Calu3 (cell line): ENCODE measurements around the gene WIPI1. TPM values are rescaled to one million over a fixed set of nuclear protein-coding genes. Genes with fewer than 3 reads are reported as not detected.

Experiments
- BruUV-seq: library from RNA; stranded (reverse); fragments of 400-500 nt; replicated peaks from 2 replicates; lab custom pipeline; 2021; lab: Mats Ljungman, UMichigan
- CTCF ChIA-PET: fragments of 300-600 bp; sonication (Branson Sonifier 250); formaldehyde crosslinking; loops from one replicate; lab custom pipeline; 2022; ENCODE audit warnings: antibody characterized with exemption; lab: Charles Lee
- DNase-seq: peaks from one replicate; pipeline ENCODE4 v3.0.0; 2022
- H3K27ac Mint-ChIP-seq: one replicate; pipeline ENCODE4 v1.8.0; 2022; ENCODE audit warnings: mixed read lengths; ENCODE audit not compliant: unreplicated experiment
- H3K27me3 Mint-ChIP-seq: one replicate; pipeline ENCODE4 v1.8.0; 2022; ENCODE audit warnings: mixed read lengths; ENCODE audit not compliant: unreplicated experiment
- H3K36me3 Mint-ChIP-seq: one replicate; pipeline ENCODE4 v1.8.0; 2022; ENCODE audit warnings: mild to moderate bottlenecking, moderate library complexity, mixed read lengths; ENCODE audit not compliant: insufficient read depth, unreplicated experiment
- H3K4me1 Mint-ChIP-seq: one replicate; pipeline ENCODE4 v1.8.0; 2022; ENCODE audit warnings: mild to moderate bottlenecking, low read depth, mixed read lengths; ENCODE audit not compliant: unreplicated experiment
- H3K4me3 Mint-ChIP-seq: one replicate; pipeline ENCODE4 v1.8.0; 2022; ENCODE audit warnings: mild to moderate bottlenecking, low read depth, moderate library complexity, mixed read lengths; ENCODE audit not compliant: unreplicated experiment
- H3K9me3 Mint-ChIP-seq: one replicate; pipeline ENCODE4 v1.8.0; 2022; ENCODE audit warnings: low read depth, mixed read lengths; ENCODE audit not compliant: unreplicated experiment
- intact Hi-C: fragments of 100-400 bp; cut with micrococcal nuclease; formaldehyde crosslinking; loops from one replicate; pipeline ENCODE4 v1.10.0; 2022; ENCODE audit not compliant: unreplicated experiment
- total RNA-seq: library from RNA; stranded (reverse); gene quantifications from 2 replicates; pipeline ENCODE4 v1.2.3, GENCODE V29; 2022
- TF ChIP-seq, protein P1 (sequence below): fragments of 200-600 bp; IDR thresholded peaks from one replicate; pipeline ENCODE4 v1.8.0; 2022; ENCODE audit warnings: antibody characterized with exemption; ENCODE audit not compliant: unreplicated experiment

Gene WIPI1
- total RNA-seq, 1 experiment from 2014 or later, result 43.4 TPM

DNA sequence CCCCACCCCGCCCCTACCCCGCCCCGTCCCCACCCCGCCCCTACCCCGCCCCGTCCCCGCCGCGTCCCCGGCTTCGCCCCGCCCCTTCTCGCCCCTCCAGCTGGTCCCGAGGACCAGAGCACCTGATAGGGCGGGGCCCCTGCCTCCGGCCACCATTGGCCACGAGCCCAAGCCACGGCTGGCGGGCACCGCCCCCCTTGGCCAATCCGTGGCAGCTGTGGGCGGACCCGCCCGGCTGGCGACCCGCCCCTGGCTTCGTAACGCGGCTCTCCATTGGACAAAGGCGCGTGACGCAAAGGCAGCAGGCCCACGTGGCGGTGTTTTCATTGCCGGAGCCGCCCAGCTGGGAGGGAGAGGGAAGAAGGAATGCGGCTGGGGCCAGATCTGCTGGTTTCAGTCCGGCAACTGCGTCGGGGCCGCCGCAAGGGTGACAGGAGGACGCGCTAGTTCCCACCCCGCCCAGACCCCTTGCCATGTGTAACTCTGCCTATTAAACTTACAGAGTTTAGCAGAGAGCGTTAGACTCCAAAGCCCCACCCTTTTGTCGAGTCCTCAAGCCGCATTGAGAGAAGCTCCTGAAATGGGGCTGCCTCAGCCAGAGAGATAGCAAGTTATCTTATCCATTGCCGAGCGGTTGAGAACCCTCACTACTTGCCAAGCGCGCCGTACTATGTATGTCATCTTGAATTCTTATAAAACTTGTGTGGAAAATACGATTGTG, 403 bp upstream of the WIPI1 start:
- Mint-ChIP-seq H3K4me1 (peaks cover 12% of the 10 kb centered on the region), H3K27ac (peak overlapping the region; percentile 78), H3K36me3 (peaks cover 23% of the 10 kb centered on the region), H3K9me3 (no peaks in the 10 kb centered on the region), H3K27me3 (no peaks in the 10 kb centered on the region), H3K4me3 (peak overlapping the region; percentile 88)
- CTCF ChIA-PET, result interaction anchor here (0.5 to 1.0 kb wide), 5 partner anchors 192 to 692 kb away, joined by 3 to 6 read pairs (median 4); no protein-coding TSS in a partner anchor
- no TSS peak for BruUV-seq
- intact Hi-C loops, result loop anchor here (2.0 kb wide), 1 partner anchor 21 kb away; no protein-coding TSS in a partner anchor
- TF ChIP-seq, protein P1, sequence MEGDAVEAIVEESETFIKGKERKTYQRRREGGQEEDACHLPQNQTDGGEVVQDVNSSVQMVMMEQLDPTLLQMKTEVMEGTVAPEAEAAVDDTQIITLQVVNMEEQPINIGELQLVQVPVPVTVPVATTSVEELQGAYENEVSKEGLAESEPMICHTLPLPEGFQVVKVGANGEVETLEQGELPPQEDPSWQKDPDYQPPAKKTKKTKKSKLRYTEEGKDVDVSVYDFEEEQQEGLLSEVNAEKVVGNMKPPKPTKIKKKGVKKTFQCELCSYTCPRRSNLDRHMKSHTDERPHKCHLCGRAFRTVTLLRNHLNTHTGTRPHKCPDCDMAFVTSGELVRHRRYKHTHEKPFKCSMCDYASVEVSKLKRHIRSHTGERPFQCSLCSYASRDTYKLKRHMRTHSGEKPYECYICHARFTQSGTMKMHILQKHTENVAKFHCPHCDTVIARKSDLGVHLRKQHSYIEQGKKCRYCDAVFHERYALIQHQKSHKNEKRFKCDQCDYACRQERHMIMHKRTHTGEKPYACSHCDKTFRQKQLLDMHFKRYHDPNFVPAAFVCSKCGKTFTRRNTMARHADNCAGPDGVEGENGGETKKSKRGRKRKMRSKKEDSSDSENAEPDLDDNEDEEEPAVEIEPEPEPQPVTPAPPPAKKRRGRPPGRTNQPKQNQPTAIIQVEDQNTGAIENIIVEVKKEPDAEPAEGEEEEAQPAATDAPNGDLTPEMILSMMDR, result no peak
- peak; percentile 99 for DNase-seq

DNA sequence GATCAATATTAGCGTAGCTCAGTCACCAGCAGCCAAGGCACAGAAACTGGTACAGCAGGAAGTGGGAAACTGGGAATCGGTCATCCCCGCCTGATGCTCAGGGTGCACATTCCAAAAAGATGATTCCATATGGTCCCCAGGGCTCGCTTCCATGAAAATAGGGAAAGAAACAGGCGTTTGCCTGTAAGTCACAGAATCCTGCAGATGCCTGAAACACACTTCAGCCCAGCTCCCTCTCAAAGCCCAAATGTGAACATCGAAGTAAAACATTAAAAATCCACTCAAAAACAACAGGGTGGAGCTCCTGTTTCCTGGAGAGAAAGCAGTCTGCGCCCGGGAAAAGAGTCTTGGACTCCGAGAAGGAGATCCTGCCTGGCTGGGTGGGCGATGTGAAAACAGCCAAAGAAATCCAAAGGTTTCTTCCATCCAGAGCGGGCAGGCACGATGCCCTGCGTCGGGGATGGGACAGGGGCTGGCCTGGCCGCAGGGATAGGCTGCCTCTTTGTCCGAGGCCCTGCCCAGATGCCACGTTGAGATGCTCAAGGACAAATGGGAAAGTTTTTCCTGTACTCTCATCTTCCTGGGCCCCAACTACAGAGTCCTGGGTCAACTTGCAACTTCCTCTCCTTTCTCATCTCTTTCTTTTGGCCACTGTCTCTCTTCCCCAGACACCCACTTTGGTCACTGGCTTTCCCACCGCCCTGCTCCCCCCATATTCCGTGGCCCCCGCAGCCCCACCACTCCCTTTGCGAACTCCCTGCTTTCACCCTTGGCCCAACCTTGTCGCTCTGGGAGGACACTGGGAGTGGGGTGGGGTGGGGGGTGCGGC, 743 bp downstream of the WIPI1 start:
- Mint-ChIP-seq H3K4me1 (peaks cover 12% of the 10 kb centered on the region), H3K27me3 (no peaks in the 10 kb centered on the region), H3K9me3 (no peaks in the 10 kb centered on the region), H3K4me3 (peak overlapping the region; percentile 88), H3K27ac (peak overlapping the region; percentile 78), H3K36me3 (peaks cover 23% of the 10 kb centered on the region)
- intact Hi-C loops, result loop anchor here (2.0 kb wide), 1 partner anchor 20 kb away; no protein-coding TSS in a partner anchor
- no TSS peak for BruUV-seq
- CTCF ChIA-PET, result interaction anchor here (0.5 to 1.0 kb wide), 4 partner anchors 191 to 447 kb away, joined by 3 to 6 read pairs (median 4); no protein-coding TSS in a partner anchor
- TF ChIP-seq, protein P1, result no peak
- DNase-seq, result peak; percentile 74

DNA sequence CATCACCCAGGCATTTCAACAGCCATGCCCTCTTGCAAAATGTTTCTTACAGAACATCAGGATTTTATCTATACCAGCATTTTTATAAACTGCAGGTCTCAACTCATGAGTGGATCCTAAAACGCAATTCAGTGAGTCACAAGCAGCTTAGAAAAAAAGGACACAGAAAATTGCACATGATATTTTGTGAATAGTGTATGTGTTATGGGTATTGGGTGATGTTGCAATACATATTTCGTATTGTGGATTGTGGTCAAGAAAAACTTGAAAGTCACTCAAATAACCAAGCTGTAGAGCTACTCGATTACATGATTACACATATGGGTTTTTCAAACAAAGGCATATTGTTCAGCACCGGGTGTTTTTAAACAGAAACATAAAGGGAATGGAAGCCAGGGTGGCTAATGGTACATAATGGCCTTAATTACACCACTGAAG, 1.4 kb downstream of the WIPI1 start:
- peaks cover 12% of the 10 kb centered on the region for H3K4me1 Mint-ChIP-seq
- TF ChIP-seq, protein P1, result no peak
- peak overlapping the region; percentile 78 for H3K27ac Mint-ChIP-seq
- H3K27me3 Mint-ChIP-seq, result no peaks in the 10 kb centered on the region
- H3K36me3 Mint-ChIP-seq, result peaks cover 23% of the 10 kb centered on the region
- no peaks in the 10 kb centered on the region for H3K9me3 Mint-ChIP-seq
- BruUV-seq, result TSS peak; percentile 43
- H3K4me3 Mint-ChIP-seq, result peak overlapping the region; percentile 88
- CTCF ChIA-PET, result no interaction called here
- no peak for DNase-seq
- intact Hi-C loops, result loop anchor here (2.0 kb wide), 1 partner anchor 19 kb away; no protein-coding TSS in a partner anchor

DNA sequence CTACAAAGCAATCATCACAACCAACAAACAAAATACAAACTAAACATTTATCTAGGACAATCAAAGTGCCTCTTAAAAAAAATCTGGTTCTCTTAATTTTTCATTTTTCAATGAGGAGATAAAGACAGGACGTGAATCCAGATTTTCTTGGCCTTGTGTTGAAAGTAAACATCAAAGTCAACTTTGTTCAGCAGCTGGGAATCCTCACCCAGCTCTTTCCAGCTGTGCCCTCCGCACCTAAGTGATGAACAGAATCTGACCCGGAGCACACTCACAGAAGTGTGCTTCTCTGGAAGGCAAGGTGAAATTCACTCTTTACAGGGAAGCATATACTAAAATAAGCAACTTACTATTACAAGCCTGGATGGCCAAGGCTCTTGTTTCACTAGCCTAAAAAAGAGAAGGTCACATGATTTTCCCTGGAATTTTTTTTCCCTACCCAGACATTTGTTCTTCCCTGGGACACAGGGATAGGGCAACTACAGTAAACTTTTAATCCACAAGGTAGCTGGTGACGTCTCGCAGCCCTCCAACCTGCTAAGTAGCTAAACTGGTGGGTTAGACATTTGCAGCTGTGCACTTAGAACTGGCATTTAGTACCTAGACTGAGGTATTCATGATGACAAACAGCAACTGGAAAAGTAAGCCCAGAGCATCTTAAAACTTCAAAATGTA, 3.2 kb downstream of the WIPI1 start:
- Mint-ChIP-seq H3K4me1 (peaks cover 9% of the 10 kb centered on the region), H3K27me3 (no peaks in the 10 kb centered on the region), H3K9me3 (no peaks in the 10 kb centered on the region), H3K4me3 (no peak overlapping the region), H3K27ac (no peak overlapping the region), H3K36me3 (peaks cover 30% of the 10 kb centered on the region)
- CTCF ChIA-PET, result no interaction called here
- intact Hi-C loops, result no loop called here
- no peak for DNase-seq
- BruUV-seq, result no TSS peak
- TF ChIP-seq, protein P1, result no peak
